Medulla oblongata (tissue), 1 donor: ENCODE results near the gene SYNGR4.

Experiments
- DNase-seq: peaks from one replicate; pipeline ENCODE4 v3.0.0-alpha.2; 2015; ENCODE audit errors: extremely low spot score

SYNGR4 gene

DNA sequence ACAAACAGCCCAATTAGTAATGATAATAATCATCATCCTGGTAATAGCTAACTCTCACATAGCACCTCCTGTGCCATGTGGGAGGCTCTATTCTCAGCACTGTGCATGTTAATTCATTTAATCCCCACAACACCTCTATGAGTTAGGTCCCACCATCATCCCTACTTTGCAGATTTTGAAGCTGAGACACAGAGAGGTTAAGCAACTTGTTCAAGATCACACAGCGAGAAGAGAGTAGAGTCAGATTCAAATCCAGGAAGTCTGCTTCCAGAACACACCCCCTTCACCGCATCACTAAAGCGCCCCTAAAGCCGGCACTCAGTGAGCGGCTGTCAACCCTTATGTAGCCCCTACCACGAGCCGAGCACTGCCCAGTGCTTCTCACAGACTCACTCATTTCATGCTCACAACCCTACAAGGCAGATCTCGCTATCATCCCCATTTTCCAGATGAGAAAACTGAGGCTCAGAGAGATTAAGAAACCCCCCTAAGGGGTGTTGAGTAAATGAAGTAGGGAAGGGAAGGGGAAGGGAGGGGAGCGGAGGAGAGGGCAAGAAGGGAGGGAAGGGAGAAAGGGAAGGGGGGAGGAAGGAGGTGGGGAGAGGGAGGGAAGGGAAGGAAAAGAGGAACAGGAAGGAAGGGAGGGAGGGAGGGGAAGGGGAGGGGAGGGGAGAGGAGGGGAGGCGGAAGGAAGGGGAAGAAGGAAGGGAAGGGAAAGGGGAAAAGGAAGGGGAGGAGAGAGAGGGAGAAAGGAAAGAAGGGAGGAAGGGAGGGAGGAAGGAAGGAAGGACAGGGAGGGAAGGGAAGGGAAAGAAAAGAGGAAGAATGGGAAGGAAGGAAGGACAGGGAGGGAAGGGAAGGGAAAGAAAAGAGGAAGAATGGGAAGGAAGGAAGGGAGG is 22.4 kb upstream of the SYNGR4 start:
- no peak for DNase-seq

DNA sequence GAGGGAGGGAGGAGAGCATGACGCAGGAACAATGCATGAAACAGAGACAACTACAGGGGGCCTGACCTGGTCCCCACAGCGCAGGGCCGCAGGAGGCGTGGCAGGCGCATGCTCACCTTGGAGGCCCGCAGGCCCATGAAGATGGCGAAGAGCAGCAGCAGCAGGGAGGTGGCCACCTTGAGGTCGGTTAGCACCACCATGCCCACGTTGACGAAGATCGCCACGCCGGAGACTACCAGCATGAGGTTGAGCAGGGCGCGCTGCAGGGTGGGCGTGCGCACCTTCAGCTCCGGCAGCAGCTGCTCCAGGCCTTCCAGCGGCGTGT is 21.8 kb upstream of the SYNGR4 start:
- no peak for DNase-seq

DNA sequence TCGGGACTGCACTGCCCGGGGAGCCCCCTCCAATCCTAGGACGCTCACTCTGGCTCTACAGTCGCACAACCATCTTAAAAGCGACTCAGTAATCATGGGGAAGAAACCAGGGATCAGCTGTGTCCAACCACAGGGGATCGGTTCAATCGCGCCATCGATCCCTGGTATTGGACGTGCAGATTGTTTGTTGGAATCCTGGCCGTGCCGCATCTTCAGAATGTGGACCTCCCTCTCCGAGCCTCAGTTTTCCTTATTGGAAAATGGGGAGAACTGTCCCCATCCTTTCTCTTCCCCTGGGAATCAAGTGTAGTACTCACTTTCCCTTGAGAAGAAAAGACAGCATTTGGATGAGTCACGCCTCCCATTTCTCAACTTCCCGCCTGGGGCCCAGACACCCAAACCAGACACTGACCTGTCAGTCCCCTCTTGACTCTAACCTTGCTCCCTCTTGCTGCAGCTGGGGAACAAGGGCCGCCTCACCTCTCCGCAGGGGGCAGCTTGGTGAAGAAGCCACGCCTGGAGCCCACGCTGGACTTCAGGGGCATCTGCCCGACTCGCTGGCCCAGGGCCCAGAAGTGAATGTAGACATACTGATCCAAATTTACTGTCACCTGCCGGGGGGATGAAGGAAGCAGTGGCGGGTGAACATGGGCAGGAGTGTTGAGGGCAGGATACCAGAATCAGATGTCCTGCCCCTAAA is 21.2 kb upstream of the SYNGR4 start:
- no peak for DNase-seq

- no peak for DNase-seq
Observed at GRCh38 chr19:48344892-48345291, 19.3 kb upstream of the SYNGR4 start.

DNA sequence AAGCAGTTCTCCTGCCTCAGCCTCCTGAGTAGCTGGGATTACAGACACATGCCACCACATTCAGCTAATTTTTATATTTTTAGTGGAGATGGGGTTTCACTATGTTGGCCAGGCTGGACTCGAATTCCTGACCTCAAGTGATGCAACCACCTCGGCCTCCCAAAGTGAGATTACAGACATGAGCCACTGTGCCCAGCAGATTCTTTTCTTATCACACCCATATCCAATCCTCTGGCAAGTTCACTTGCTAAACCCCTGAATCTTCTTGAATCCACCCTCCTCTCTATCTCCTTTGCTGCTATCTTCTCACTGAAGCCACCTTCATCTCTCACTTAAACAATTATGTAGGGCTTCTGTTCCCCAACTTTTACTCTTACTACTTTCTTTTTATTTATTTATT is 18.0 kb upstream of the SYNGR4 start:
- no peak for DNase-seq

- no peak for DNase-seq
Observed at GRCh38 chr19:48348045-48348444, 16.1 kb upstream of the SYNGR4 start.

DNA sequence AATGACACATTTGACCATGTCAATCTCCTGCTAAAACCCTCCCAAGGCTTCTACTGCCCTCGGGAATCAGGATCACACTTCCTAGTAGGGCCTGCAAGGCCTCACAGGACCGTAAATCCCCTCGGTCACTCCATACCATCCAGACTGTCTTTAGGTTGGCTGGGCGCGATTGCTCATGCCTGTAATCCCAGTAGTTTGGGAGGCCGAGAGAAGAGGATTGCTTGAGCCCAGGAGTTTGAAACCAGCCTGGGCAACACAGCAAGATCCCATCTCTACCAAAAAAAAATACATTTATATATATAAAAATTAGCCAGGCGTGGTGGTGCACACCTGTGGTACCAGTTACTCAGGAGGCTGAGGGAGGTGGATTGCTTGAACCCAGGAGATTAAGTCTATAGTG is 15.4 kb upstream of the SYNGR4 start:
- DNase-seq, result no peak

DNA sequence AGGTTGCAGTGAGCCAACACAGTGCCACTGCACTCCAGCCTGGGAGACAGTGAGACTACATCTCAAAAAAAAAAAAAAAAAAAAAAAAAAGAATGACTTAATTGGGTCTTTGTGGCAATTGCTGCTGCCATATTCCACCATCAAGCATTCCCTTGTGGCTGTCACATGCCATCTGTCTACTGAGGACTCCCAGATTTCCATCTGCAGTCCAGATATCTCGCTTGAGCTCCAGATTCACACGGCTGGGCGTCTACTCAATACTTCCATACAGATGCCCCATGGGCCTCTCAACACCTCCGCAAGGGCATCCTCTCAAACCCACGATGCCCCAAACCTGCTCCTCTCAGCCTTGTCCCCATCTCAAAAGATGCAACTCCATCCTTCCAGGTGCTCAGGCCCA is 13.3 kb upstream of the SYNGR4 start:
- DNase-seq, result no peak

DNA sequence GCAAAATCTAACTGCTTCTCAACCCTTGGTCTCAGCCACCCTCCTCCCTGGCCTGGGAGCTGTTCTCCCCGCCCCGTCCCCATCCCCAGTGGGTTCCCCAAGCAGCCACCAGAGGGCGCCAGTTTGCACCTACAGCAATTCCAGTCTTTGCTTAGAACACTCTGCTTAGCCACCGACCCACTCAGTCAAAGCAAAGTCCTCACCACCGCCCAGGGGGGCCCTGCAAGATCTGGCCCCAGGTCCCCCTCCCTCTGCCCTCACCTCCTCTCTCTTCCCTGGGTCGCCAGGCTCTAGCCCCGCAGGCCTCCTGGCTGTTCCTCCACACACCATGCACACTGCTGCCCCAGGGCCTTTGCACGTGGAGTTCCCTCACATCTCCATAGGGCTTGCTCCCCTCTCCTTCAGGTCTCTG is 12.8 kb upstream of the SYNGR4 start:
- DNase-seq, result peak; percentile 35

GRCh38 chr19:48353677-48354076 is 10.5 kb upstream of the SYNGR4 start:
- DNase-seq, result no peak

- DNase-seq, result no peak
Observed at GRCh38 chr19:48354332-48354992, 9.7 kb upstream of the SYNGR4 start.

DNA sequence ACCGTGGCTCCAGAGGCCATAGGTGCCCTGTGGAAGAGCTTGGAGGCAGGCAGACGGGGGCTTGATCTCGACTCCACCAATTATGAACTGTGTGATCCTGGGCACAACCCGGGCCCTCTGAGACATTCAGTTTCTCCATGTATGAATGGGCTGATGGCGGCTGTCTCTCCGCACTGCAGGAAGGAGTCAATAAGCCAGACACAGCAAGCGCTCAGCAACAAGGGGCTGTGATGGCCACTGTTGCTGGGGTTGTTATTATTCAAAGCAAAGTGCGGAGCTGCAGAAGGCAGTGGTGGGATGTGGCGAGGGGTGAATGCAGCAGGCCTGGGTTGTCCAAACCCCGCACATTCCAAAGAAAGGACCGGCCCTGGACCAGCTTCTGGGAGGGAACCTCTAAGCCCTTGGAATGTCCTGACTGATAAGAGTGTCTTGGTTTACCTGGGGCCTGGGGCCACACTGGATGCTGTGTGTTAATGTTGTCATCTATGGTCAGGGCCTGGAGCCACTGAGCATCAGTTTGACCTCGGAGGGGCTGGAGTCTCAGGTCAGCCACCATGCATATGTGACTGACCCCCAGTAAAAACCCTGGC is 8.7 kb upstream of the SYNGR4 start:
- no peak for DNase-seq

DNA sequence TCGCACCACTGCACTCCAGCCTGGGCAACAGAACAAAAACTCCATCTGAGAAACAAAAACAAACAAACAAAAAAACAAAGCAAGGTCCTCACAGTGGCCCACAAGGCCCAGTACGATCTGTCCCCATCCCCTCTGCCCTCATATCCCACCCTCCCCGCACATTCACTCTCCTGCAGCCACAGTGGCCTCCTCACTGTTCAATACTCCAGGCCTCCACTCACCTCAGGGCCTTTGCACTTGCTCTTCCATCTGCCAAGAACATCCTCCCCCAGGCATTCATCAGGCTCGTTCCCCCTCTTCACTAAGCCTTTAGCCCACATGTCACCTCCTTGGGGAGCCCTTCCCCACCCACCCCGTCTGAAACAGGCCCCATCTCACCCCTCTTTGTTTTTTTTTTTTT is 5.0 kb upstream of the SYNGR4 start:
- DNase-seq, result no peak

DNA sequence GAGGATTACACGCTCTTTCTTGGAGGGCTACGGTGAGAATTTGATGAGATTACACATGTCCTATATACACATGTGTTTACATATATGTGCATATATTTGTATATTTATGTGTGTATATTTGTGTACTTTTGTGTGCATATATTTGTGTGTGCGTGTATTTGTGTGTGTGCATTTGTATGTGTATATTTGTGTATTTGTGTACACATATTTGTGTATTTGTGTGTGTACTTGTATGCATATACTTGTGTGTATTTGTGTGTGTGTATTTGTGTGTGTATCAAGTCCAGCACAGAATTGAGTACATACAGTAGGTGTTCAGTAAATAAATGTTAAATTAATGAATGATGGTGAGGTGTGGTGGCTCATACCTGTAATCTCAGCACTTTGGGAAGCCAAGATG is 2.3 kb upstream of the SYNGR4 start:
- no peak for DNase-seq

GRCh38 chr19:48362716-48363499 is 1.3 kb upstream of the SYNGR4 start:
- peak; percentile 96 for DNase-seq

GRCh38 chr19:48363500-48363809 is 712 bp upstream of the SYNGR4 start:
- DNase-seq, result no peak

- no peak for DNase-seq
Observed at GRCh38 chr19:48364598-48365348, 606 bp downstream of the SYNGR4 start.

- DNase-seq, result no peak
Observed at GRCh38 chr19:48365602-48366001, 1.4 kb downstream of the SYNGR4 start.

GRCh38 chr19:48367855-48368254 is 3.7 kb downstream of the SYNGR4 start:
- no peak for DNase-seq

DNA sequence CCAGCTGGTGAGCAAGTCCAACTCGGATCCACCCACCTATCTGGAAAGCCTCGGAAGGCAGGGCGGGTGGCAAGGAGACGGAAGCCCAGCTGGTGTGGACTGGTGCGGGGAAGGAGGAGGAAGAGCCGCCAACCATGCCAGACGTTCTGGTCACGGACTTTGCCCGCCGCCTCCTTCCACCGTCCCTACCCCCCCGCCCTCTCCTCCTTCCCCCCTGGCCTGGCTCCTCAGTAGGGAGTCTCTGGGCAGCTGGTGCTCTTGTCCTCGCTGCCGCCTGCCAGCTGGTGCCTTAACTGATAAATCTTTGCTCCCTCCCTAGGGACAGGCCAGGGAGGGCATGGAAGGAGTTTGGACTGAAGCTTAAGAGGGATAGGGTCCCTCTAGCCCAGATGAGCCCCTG is 4.8 kb downstream of the SYNGR4 start:
- no peak for DNase-seq

- no peak for DNase-seq
Observed at GRCh38 chr19:48370955-48371354, 6.8 kb downstream of the SYNGR4 start.
